ENCODE data around the gene TCOF1.

TCOF1 gene

DNA sequence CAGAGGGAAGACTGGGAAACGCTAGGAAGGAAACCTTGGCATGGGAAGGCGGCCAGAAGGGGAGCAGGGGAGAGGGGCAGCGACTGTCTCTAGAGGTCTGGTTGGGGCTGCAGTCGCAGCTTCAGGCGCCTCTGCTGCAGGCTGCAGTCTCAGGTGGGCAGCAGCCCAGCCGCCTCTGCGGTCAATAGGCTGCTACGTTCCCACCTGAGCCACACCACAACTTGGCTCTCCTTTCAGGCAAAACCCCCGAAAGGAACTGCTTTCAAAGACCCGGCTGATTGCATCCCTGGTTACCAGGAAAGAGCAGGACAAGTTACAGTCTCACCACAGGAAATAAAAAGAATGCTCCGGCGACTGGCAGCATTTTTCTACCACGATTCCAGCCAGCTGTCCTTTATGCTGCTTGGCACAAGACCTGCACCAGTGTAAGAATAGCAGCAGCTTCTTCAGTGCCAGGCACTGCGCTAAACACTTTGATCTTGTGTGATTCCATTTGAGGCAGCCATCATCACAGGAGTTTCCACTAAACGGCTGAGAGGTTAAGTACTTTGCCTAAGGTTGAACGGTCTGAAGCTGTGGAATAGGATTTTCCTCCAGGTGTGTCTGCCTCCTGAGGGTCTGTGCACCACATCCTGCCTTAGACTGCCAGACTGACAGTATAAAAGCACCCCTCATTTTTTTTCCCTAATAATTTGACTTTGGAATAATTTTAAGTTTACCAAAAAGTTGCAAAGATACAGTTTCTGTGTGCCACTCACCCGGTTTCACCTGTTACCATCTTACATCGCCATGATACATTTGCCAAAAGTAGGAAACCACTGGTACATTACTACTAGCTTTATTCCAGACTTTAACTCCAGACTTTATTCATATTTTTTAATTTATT, 84.6 kb downstream of the TCOF1 start:
- 0 out of 2 replicates have a peak, but pooled peaks cover 8% of the 10 kb centered on the region for H3K79me2 ChIP-seq (ENCODE audit: insufficient read depth, low read depth)

DNA sequence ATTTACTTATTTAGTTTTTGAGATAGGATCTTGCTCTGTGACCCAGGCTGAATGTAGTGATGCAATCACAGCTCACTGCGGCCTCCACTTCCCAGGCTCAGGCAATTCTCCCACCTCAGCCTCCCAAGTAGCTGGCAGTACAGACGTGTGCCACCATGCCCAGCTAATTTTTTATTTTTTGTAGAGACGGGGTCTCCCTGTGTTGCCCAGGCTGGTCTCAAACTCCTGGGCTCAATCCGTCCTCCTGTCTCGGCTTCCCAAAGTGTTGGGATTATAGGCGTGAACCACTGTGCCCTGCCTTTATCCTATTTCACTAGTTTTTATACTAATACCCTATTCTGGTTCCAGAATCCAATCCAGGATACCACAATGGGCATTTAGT, 85.2 kb downstream of the TCOF1 start:
- TF ChIP-seq, protein P1, sequence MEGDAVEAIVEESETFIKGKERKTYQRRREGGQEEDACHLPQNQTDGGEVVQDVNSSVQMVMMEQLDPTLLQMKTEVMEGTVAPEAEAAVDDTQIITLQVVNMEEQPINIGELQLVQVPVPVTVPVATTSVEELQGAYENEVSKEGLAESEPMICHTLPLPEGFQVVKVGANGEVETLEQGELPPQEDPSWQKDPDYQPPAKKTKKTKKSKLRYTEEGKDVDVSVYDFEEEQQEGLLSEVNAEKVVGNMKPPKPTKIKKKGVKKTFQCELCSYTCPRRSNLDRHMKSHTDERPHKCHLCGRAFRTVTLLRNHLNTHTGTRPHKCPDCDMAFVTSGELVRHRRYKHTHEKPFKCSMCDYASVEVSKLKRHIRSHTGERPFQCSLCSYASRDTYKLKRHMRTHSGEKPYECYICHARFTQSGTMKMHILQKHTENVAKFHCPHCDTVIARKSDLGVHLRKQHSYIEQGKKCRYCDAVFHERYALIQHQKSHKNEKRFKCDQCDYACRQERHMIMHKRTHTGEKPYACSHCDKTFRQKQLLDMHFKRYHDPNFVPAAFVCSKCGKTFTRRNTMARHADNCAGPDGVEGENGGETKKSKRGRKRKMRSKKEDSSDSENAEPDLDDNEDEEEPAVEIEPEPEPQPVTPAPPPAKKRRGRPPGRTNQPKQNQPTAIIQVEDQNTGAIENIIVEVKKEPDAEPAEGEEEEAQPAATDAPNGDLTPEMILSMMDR (conservative IDR thresholded peaks at IDR 0.05; ENCODE audit: low read depth, low read length): no peak
- peaks cover 12% of the 10 kb centered on the region for H3K4me1 ChIP-seq (ENCODE audit: low read depth, poor library complexity, severe bottlenecking)
- H3K36me3 ChIP-seq (ENCODE audit: insufficient read depth): peaks cover 19% of the 10 kb centered on the region; the same call in 1 of the 2 replicates
- peaks cover 15% of the 10 kb centered on the region for H3K79me2 ChIP-seq (ENCODE audit: insufficient read depth, low read depth)
- no peak overlapping the region for H3K4me2 ChIP-seq
- H2AFZ ChIP-seq (ENCODE audit: low read depth): no peak overlapping the region
- H4K20me1 ChIP-seq (ENCODE audit: insufficient read depth): no peaks in the 10 kb centered on the region
- H3K27me3 ChIP-seq (ENCODE audit: insufficient read depth, low read depth): no peaks in the 10 kb centered on the region
- no peak overlapping the region for H3K27ac ChIP-seq
- H3K9ac ChIP-seq: no peak overlapping the region
- no peak overlapping the region for H3K4me3 ChIP-seq (IDR thresholded peaks at IDR 0.05; ENCODE audit: insufficient read depth, low read depth, low read length)

More for the DNA sequence above, 84.6 kb downstream of the TCOF1 start:
- H4K20me1 ChIP-seq (ENCODE audit: insufficient read depth): no peaks in the 10 kb centered on the region
- TF ChIP-seq, protein P1 (conservative IDR thresholded peaks at IDR 0.05; ENCODE audit: low read depth, low read length): no peak
- H3K4me1 ChIP-seq (ENCODE audit: low read depth, poor library complexity, severe bottlenecking): peaks cover 5% of the 10 kb centered on the region
- no peak overlapping the region for H3K4me3 ChIP-seq (IDR thresholded peaks at IDR 0.05; ENCODE audit: insufficient read depth, low read depth, low read length)
- H3K27me3 ChIP-seq (ENCODE audit: insufficient read depth, low read depth): no peaks in the 10 kb centered on the region
- H3K36me3 ChIP-seq (ENCODE audit: insufficient read depth): peaks cover 12% of the 10 kb centered on the region; the same call in 1 of the 2 replicates
- H3K27ac ChIP-seq: no peak overlapping the region
- H2AFZ ChIP-seq (ENCODE audit: low read depth): no peak overlapping the region
- H3K4me2 ChIP-seq: no peak overlapping the region
- no peak overlapping the region for H3K9ac ChIP-seq

DNA sequence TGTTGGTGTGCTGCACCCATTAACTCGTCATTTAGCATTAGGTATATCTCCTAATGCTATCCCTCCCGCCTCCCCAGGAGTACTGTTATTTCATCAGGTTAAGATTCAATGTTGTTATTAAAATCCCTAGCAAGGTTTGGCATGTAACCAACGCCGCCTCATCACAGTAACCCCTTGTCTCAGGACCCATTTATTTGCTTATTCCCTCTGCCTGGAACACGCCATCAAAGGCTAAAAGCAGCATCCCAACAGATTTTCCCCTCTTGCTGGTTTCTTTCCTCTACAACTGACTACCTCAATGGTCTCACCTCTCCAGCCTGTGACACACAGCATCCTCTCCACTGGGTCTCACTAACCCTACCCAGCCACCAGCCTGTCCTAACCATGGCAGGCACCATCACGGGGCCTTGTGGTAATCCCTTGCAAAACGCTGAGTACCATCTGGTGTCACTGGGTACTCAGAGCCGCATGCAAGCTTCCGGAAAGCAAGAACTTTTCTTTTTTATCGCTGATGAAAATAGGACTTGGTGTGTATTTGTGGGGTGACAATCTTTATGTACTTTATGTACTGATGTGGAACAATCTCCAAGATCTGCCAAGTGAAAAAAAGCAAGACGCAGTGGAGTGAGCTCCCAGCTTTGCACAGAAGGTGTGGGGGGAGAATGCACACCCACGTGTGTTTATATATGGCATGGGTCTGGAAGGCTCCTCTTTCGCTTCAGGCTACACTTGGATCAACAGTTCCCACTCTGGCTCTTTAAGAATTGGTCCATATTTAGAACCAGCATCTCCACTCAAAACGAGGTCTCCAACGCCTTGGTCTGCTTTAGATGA, 86.0 kb downstream of the TCOF1 start:
- Histone ChIP-seq H2AFZ (ENCODE audit: low read depth) (no peak overlapping the region), H3K36me3 (ENCODE audit: insufficient read depth) (peaks cover 23% of the 10 kb centered on the region; the same call in 1 of the 2 replicates), H3K4me2 (no peak overlapping the region), H4K20me1 (ENCODE audit: insufficient read depth) (no peaks in the 10 kb centered on the region), H3K27ac (no peak overlapping the region), H3K4me1 (ENCODE audit: low read depth, poor library complexity, severe bottlenecking) (peaks cover 17% of the 10 kb centered on the region), H3K79me2 (ENCODE audit: insufficient read depth, low read depth) (peaks cover 22% of the 10 kb centered on the region), H3K27me3 (ENCODE audit: insufficient read depth, low read depth) (no peaks in the 10 kb centered on the region), H3K9ac (no peak overlapping the region), H3K4me3 (IDR thresholded peaks at IDR 0.05; ENCODE audit: insufficient read depth, low read depth, low read length) (no peak overlapping the region)
- TF ChIP-seq, protein P1 (conservative IDR thresholded peaks at IDR 0.05; ENCODE audit: low read depth, low read length): no peak

DNA sequence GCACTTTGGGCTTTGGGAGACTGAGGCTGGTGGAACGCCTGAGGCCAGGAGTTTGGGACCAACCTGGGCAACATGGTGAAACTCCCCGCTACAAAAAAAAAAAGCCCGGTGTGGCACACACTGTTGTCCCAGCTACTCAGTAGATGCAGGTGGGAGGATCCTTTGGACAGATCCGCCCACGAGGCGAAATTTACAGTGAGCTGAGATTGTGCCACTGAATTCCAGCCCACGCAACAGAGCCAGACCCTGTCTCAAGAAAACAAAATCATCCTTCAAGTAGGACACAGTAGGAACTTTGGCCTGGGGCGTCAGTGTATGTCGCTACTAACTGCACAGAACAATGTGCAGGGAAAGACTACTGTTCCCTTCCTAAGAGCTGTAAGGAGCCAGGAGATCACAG, 87.3 kb downstream of the TCOF1 start:
- H3K27ac ChIP-seq: no peak overlapping the region
- H3K9ac ChIP-seq: no peak overlapping the region
- no peak overlapping the region for H3K4me2 ChIP-seq
- H3K36me3 ChIP-seq (ENCODE audit: insufficient read depth): peaks cover 23% of the 10 kb centered on the region; the same call in 1 of the 2 replicates
- no peak overlapping the region for H3K4me3 ChIP-seq (IDR thresholded peaks at IDR 0.05; ENCODE audit: insufficient read depth, low read depth, low read length)
- H3K27me3 ChIP-seq (ENCODE audit: insufficient read depth, low read depth): no peaks in the 10 kb centered on the region
- TF ChIP-seq, protein P1 (conservative IDR thresholded peaks at IDR 0.05; ENCODE audit: low read depth, low read length): no peak
- no peak overlapping the region for H2AFZ ChIP-seq (ENCODE audit: low read depth)
- H3K79me2 ChIP-seq (ENCODE audit: insufficient read depth, low read depth): peaks cover 34% of the 10 kb centered on the region
- no peaks in the 10 kb centered on the region for H4K20me1 ChIP-seq (ENCODE audit: insufficient read depth)
- peaks cover 17% of the 10 kb centered on the region for H3K4me1 ChIP-seq (ENCODE audit: low read depth, poor library complexity, severe bottlenecking)

Data from KMS-11 (cell line).